HEK293 (cell line): ENCODE results near the gene TNFRSF9.
A peak's percentile ranks its signal among the peaks of the same experiment; 100 is the strongest.

Experiments used
- ATF2 ChIP-seq: fragments of 450-650 bp; formaldehyde crosslinking; IDR thresholded peaks from 2 replicates; pipeline ENCODE4 v1.5.1; 2016; ENCODE audit warnings: missing biosample characterization, missing genetic modification characterization, low read depth
- CTCF ChIP-seq: fragments of 450-650 bp; formaldehyde crosslinking; IDR thresholded peaks from 2 replicates; pipeline ENCODE4 v1.5.1; 2016; ENCODE audit warnings: missing biosample characterization, missing genetic modification characterization
- GLIS1 ChIP-seq: fragments of 450-650 bp; formaldehyde crosslinking; IDR thresholded peaks from 2 replicates; pipeline ENCODE4 v1.5.1; 2016; ENCODE audit warnings: missing biosample characterization, missing genetic modification characterization
- KLF1 ChIP-seq: fragments of 450-650 bp; formaldehyde crosslinking; IDR thresholded peaks from 2 replicates; pipeline ENCODE4 v1.5.1; 2016; ENCODE audit warnings: missing biosample characterization, missing genetic modification characterization
- PATZ1 ChIP-seq: fragments of 450-650 bp; formaldehyde crosslinking; IDR thresholded peaks from 2 replicates; pipeline ENCODE4 v1.5.1; 2016; ENCODE audit warnings: missing biosample characterization, missing genetic modification characterization
- RBAK ChIP-seq: fragments of 450-650 bp; formaldehyde crosslinking; IDR thresholded peaks from 2 replicates; pipeline ENCODE4 v1.5.1; 2016; ENCODE audit warnings: missing biosample characterization, missing genetic modification characterization
- ZBTB1 ChIP-seq: fragments of 450-650 bp; formaldehyde crosslinking; IDR thresholded peaks from 2 replicates; pipeline ENCODE4 v1.5.1; 2016; ENCODE audit warnings: missing biosample characterization, missing genetic modification characterization
- ZBTB7A ChIP-seq: fragments of 450-650 bp; formaldehyde crosslinking; IDR thresholded peaks from 2 replicates; pipeline ENCODE4 v1.5.1; 2016; ENCODE audit warnings: low read depth, missing biosample characterization, missing genetic modification characterization
- ZBTB8A ChIP-seq: fragments of 450-650 bp; formaldehyde crosslinking; IDR thresholded peaks from 2 replicates; pipeline ENCODE4 v1.5.1; 2016; ENCODE audit warnings: missing biosample characterization, missing genetic modification characterization
- ZFP3 ChIP-seq: fragments of 450-650 bp; formaldehyde crosslinking; IDR thresholded peaks from 2 replicates; pipeline ENCODE4 v1.5.1; 2016; ENCODE audit warnings: low read depth, missing biosample characterization, missing genetic modification characterization
- ZFP69B ChIP-seq: fragments of 450-650 bp; formaldehyde crosslinking; IDR thresholded peaks from 2 replicates; pipeline ENCODE4 v1.5.1; 2016; ENCODE audit warnings: missing biosample characterization, missing genetic modification characterization
- ZNF112 ChIP-seq: fragments of 450-650 bp; formaldehyde crosslinking; IDR thresholded peaks from 2 replicates; pipeline ENCODE4 v1.5.0; 2017; ENCODE audit warnings: missing biosample characterization, missing genetic modification characterization
- ZNF155 ChIP-seq: fragments of 450-650 bp; formaldehyde crosslinking; IDR thresholded peaks from 2 replicates; pipeline ENCODE4 v1.5.1; 2016; ENCODE audit warnings: missing biosample characterization, missing genetic modification characterization
- ZNF211 ChIP-seq: fragments of 450-650 bp; formaldehyde crosslinking; IDR thresholded peaks from 2 replicates; pipeline ENCODE4 v1.5.1; 2016; ENCODE audit warnings: low read depth, missing biosample characterization, missing genetic modification characterization
- ZNF23 ChIP-seq: fragments of 450-650 bp; formaldehyde crosslinking; IDR thresholded peaks from 2 replicates; pipeline ENCODE4 v1.5.1; 2016; ENCODE audit warnings: missing biosample characterization, missing genetic modification characterization, borderline replicate concordance
- ZNF266 ChIP-seq: fragments of 450-650 bp; formaldehyde crosslinking; IDR thresholded peaks from 2 replicates; pipeline ENCODE4 v1.5.1; 2016; ENCODE audit warnings: missing biosample characterization, missing genetic modification characterization, low read depth
- ZNF280D ChIP-seq: fragments of 450-650 bp; formaldehyde crosslinking; IDR thresholded peaks from 2 replicates; pipeline ENCODE4 v1.5.1; 2016; ENCODE audit warnings: missing biosample characterization, missing genetic modification characterization
- ZNF324 ChIP-seq: fragments of 450-650 bp; formaldehyde crosslinking; IDR thresholded peaks from 2 replicates; pipeline ENCODE4 v1.5.1; 2016; ENCODE audit warnings: missing biosample characterization, missing genetic modification characterization
- ZNF394 ChIP-seq: fragments of 450-650 bp; formaldehyde crosslinking; IDR thresholded peaks from 2 replicates; pipeline ENCODE4 v1.5.1; 2016; ENCODE audit warnings: missing biosample characterization, missing genetic modification characterization, mild to moderate bottlenecking, moderate library complexity, borderline replicate concordance
- ZNF398 ChIP-seq: fragments of 450-650 bp; formaldehyde crosslinking; IDR thresholded peaks from 2 replicates; pipeline ENCODE4 v1.5.1; 2017; ENCODE audit warnings: missing biosample characterization, missing genetic modification characterization
- ZNF449 ChIP-seq: fragments of 450-650 bp; formaldehyde crosslinking; IDR thresholded peaks from 2 replicates; pipeline ENCODE4 v1.5.1; 2017; ENCODE audit warnings: missing biosample characterization, mild to moderate bottlenecking, missing genetic modification characterization, moderate library complexity
- ZNF488 ChIP-seq: fragments of 450-650 bp; formaldehyde crosslinking; IDR thresholded peaks from 2 replicates; pipeline ENCODE4 v1.5.1; 2016; ENCODE audit warnings: missing biosample characterization, missing genetic modification characterization
- ZNF654 ChIP-seq: fragments of 450-650 bp; formaldehyde crosslinking; IDR thresholded peaks from 2 replicates; pipeline ENCODE4 v1.5.1; 2016; ENCODE audit warnings: low read depth, missing biosample characterization, missing genetic modification characterization
- ZNF785 ChIP-seq: fragments of 450-650 bp; formaldehyde crosslinking; IDR thresholded peaks from 2 replicates; pipeline ENCODE4 v1.5.1; 2016; ENCODE audit warnings: missing biosample characterization, missing genetic modification characterization
- ZSCAN30 ChIP-seq: fragments of 450-650 bp; IDR thresholded peaks from 2 replicates; pipeline ENCODE4 v1.5.1; 2018; ENCODE audit warnings: missing biosample characterization, mild to moderate bottlenecking, missing genetic modification characterization, moderate library complexity
- ZSCAN4 ChIP-seq: fragments of 450-650 bp; formaldehyde crosslinking; IDR thresholded peaks from 2 replicates; pipeline ENCODE4 v1.5.1; 2017; ENCODE audit warnings: missing biosample characterization, missing genetic modification characterization

Gene TNFRSF9

GRCh38 chr1:7902478-7903085 lies 38.1 kb downstream of the TNFRSF9 start (continued):
- TF ChIP-seq ZFP69B (tag by site-specific recombination) (no peak), KLF1 (tag by site-specific recombination) (no peak), CTCF (tag by site-specific recombination) (peak; percentile 83), ZNF488 (tag by site-specific recombination) (no peak), ZBTB8A (tag by site-specific recombination) (peak; percentile 27; the same call in 1 of the 2 replicates), ZSCAN4 (tag by site-specific recombination) (no peak), PATZ1 (peak; percentile 27; the same call in 1 of the 2 replicates), ZNF394 (tag by site-specific recombination) (no peak), ZBTB1 (tag by site-specific recombination) (no peak), ZNF155 (no peak), ZNF112 (tag by site-specific recombination) (no peak), ZNF211 (tag by site-specific recombination) (no peak), ZNF23 (no peak), ZNF398 (tag by site-specific recombination) (peak; percentile 66), ATF2 (tag by site-specific recombination) (no peak), ZBTB7A (no peak), ZSCAN30 (tag by site-specific recombination) (no peak), ZNF280D (tag by site-specific recombination) (no peak), ZNF785 (tag by site-specific recombination) (no peak), RBAK (tag by site-specific recombination) (no peak), ZNF266 (tag by site-specific recombination) (no peak), GLIS1 (0 out of 2 replicates have a peak, but pooled peaks have one; percentile 22), ZNF324 (tag by site-specific recombination) (peak; percentile 49; the same call in 1 of the 2 replicates), ZNF654 (tag by site-specific recombination) (peak; percentile 75), ZFP3 (no peak), ZNF449 (tag by site-specific recombination) (no peak)
